DND-41 (cell line): ENCODE results near the gene MMP19.

Source experiments
- ATAC-seq: fragments of 200-7000 bp; cut with Tn5 transposase; 3 replicates; pipeline ENCODE4 v1.9.1; 2021; ENCODE audit warnings: low read depth; ENCODE audit not compliant: insufficient read depth
- DNase-seq: peaks from one replicate; pipeline ENCODE4 v3.0.0-alpha.2; 2020
- H2AFZ ChIP-seq: 2 replicates; pipeline ENCODE4 v1.6.0; 2012; ENCODE audit warnings: low read depth, low read length
- H3K27ac ChIP-seq: 2 replicates; pipeline ENCODE4 v1.5.1; 2012; ENCODE audit warnings: low read length, inconsistent platforms
- H3K27me3 ChIP-seq: fragments of 200-600 bp; sonication (generic); 2 replicates; pipeline ENCODE4 v1.6.0; 2012; ENCODE audit warnings: low read length, mild to moderate bottlenecking, inconsistent platforms; ENCODE audit not compliant: insufficient read depth, poor library complexity
- H3K36me3 ChIP-seq: 2 replicates; pipeline ENCODE4 v1.5.1; 2012; ENCODE audit warnings: low read length, inconsistent platforms; ENCODE audit not compliant: insufficient read depth
- H3K4me1 ChIP-seq: 2 replicates; pipeline ENCODE4 v1.5.1; 2012; ENCODE audit warnings: mild to moderate bottlenecking, low read length; ENCODE audit not compliant: insufficient read depth
- H3K4me2 ChIP-seq: 2 replicates; pipeline ENCODE4 v1.6.0; 2012; ENCODE audit warnings: mild to moderate bottlenecking, moderate library complexity, low read length, inconsistent platforms; ENCODE audit not compliant: insufficient read depth
- H3K4me3 ChIP-seq, 2 experiments: fragments of 200-600 bp in 1 of 2; shearing (Covaris generic) in 1 of 2; 2 replicates each; pipeline ENCODE4 v1.5.1; 2012 to 2016; ENCODE audit warnings: inconsistent platforms in 2 of 2, low read length in 2 of 2, mild to moderate bottlenecking in 2 of 2, low read depth in 1 of 2, moderate library complexity in 1 of 2
- H3K79me2 ChIP-seq: 2 replicates; pipeline ENCODE4 v1.6.0; 2012; ENCODE audit warnings: low read length, inconsistent platforms; ENCODE audit not compliant: insufficient read depth
- H3K9ac ChIP-seq: 2 replicates; pipeline ENCODE4 v1.6.0; 2012; ENCODE audit warnings: low read depth, mild to moderate bottlenecking, inconsistent platforms, low read length, moderate library complexity
- H3K9me3 ChIP-seq: 2 replicates; pipeline ENCODE4 v1.5.1; 2012; ENCODE audit warnings: low read length, moderate library complexity, mild to moderate bottlenecking, inconsistent platforms; ENCODE audit not compliant: insufficient read depth, severe bottlenecking
- H4K20me1 ChIP-seq: 2 replicates; pipeline ENCODE4 v1.6.0; 2012; ENCODE audit warnings: low read length; ENCODE audit not compliant: insufficient read depth
- EZH2 ChIP-seq: IDR thresholded peaks from 3 replicates; pipeline ENCODE4 v1.6.1; 2012; ENCODE audit warnings: borderline replicate concordance, low read depth, mild to moderate bottlenecking, moderate library complexity, low read length, inconsistent platforms; ENCODE audit not compliant: severe bottlenecking
- TF ChIP-seq, protein P1 (sequence below): IDR thresholded peaks from 2 replicates; pipeline ENCODE4 v1.5.1; 2012; ENCODE audit warnings: borderline replicate concordance, low read length, moderate library complexity, mild to moderate bottlenecking; ENCODE audit not compliant: poor library complexity, severe bottlenecking; ENCODE audit errors: extremely low read depth

MMP19 gene

DNA sequence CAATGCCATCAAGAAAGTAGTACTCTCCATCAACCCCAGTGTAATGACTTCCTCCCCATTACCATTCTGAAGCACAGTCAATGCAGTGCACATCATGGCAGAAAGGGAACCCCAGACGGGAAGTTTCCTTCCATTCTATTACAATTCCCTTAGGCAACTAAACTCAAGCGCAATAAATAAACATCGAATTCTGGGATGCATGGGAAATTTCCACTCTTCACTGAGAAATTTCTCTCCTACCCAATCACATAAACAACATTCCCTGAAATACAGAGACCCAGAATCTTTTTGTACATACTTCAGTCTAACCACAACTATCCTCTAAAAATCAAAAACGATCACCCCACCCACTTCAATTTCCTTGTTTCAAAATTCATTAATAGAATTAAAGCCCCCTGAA lies 45.2 kb downstream of the MMP19 start:
- no peak for DNase-seq

DNA sequence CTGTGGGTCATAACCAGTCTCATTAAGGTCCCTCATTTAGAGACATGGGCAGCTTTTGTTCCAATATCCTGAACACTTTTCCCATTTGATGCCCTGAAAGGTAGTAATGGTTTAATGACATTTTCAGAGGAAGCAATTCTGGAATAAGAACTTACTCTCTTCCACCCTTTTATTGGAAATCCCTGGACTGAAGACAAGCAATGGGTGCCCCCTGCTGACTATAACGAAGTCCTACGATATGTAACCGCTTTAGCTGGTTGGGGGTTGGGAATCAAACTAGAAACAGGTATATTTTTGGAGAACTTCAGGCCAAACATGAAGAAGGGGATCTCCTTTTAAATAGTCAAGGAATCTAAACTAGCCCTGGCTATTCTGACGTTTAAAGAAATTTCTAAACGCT lies 45.7 kb downstream of the MMP19 start:
- Histone ChIP-seq H3K36me3 (peaks cover 93% of the 10 kb centered on the region), H3K9ac (no peak overlapping the region), H3K4me1 (no peaks in the 10 kb centered on the region), H2AFZ (no peak overlapping the region), H4K20me1 (peaks cover 6% of the 10 kb centered on the region), H3K27ac (no peak overlapping the region), H3K27me3 (no peaks in the 10 kb centered on the region), H3K4me2 (no peak overlapping the region), H3K9me3 (no peaks in the 10 kb centered on the region), H3K4me3 (no peak overlapping the region), H3K79me2 (peaks cover 35% of the 10 kb centered on the region)
- ATAC-seq (peak; percentile 72), DNase-seq (peak; percentile 33)
- TF ChIP-seq, protein P1, sequence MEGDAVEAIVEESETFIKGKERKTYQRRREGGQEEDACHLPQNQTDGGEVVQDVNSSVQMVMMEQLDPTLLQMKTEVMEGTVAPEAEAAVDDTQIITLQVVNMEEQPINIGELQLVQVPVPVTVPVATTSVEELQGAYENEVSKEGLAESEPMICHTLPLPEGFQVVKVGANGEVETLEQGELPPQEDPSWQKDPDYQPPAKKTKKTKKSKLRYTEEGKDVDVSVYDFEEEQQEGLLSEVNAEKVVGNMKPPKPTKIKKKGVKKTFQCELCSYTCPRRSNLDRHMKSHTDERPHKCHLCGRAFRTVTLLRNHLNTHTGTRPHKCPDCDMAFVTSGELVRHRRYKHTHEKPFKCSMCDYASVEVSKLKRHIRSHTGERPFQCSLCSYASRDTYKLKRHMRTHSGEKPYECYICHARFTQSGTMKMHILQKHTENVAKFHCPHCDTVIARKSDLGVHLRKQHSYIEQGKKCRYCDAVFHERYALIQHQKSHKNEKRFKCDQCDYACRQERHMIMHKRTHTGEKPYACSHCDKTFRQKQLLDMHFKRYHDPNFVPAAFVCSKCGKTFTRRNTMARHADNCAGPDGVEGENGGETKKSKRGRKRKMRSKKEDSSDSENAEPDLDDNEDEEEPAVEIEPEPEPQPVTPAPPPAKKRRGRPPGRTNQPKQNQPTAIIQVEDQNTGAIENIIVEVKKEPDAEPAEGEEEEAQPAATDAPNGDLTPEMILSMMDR, result peak; percentile 71
- no peak for TF ChIP-seq EZH2

More for the DNA sequence above, 45.2 kb downstream of the MMP19 start:
- H4K20me1 ChIP-seq, result peaks cover 6% of the 10 kb centered on the region
- H2AFZ ChIP-seq, result no peak overlapping the region
- no peak overlapping the region for H3K4me2 ChIP-seq
- no peaks in the 10 kb centered on the region for H3K4me1 ChIP-seq
- no peak for TF ChIP-seq EZH2
- TF ChIP-seq, protein P1, result no peak
- H3K27ac ChIP-seq, result no peak overlapping the region
- no peak for ATAC-seq
- H3K27me3 ChIP-seq, result no peaks in the 10 kb centered on the region
- peaks cover 92% of the 10 kb centered on the region for H3K36me3 ChIP-seq
- no peak overlapping the region for H3K4me3 ChIP-seq
- H3K9ac ChIP-seq, result no peak overlapping the region
- peaks cover 36% of the 10 kb centered on the region for H3K79me2 ChIP-seq
- H3K9me3 ChIP-seq, result no peaks in the 10 kb centered on the region

DNA sequence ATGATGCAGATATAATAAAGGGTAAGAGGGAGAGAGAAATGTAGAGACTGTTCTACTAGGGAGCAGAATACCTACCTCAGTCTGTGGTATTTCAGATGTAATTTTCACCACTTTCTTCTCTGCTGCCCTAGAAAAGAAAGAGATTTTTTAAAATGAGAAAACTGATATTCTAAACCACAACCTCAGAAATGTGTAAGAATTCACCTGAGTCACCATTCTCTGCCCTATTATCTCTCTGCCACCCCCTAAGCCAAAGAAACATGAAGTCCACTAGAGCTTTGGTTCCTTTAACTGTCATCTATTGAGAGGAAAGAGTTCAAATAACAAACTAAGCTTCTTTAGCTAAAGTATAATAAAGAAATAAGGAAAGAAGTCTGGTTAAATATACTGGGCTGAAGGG lies 46.8 kb downstream of the MMP19 start:
- H2AFZ ChIP-seq, result no peak overlapping the region
- no peaks in the 10 kb centered on the region for H3K9me3 ChIP-seq
- no peaks in the 10 kb centered on the region for H3K4me1 ChIP-seq
- DNase-seq (no peak), ATAC-seq (no peak)
- no peak for TF ChIP-seq EZH2
- TF ChIP-seq, protein P1, result no peak
- H3K36me3 ChIP-seq, result peaks cover 89% of the 10 kb centered on the region
- H3K4me3 ChIP-seq, result no peak overlapping the region
- no peak overlapping the region for H3K9ac ChIP-seq
- peaks cover 27% of the 10 kb centered on the region for H3K79me2 ChIP-seq
- no peak overlapping the region for H3K27ac ChIP-seq
- no peaks in the 10 kb centered on the region for H3K27me3 ChIP-seq
- peaks cover 6% of the 10 kb centered on the region for H4K20me1 ChIP-seq
- H3K4me2 ChIP-seq, result no peak overlapping the region

DNA sequence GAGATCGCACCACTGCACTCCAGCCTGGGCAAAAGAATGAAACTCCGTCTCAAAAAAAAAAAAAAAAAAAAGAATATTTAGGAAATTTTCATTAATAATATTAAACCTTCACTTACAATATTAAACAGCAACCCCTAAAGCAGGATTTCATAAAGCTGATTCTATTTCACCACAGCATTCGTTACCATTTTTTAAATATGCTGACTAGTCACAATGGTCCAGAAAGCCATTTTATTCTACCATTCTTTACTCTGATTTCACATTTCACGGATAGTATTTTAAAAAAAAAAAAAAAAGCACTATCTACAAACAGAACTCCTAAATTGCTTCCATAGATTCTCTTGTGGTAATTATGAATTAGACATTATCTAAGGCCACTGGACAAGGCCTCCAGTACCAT lies 52.8 kb downstream of the MMP19 start:
- H3K4me3 ChIP-seq, result no peak overlapping the region
- H3K79me2 ChIP-seq, result peaks cover 5% of the 10 kb centered on the region; the same call in 1 of the 2 replicates
- no peaks in the 10 kb centered on the region for H3K27me3 ChIP-seq
- no peaks in the 10 kb centered on the region; the same call in none of the 2 replicates for H4K20me1 ChIP-seq
- DNase-seq (no peak), ATAC-seq (no peak)
- H3K4me1 ChIP-seq, result no peaks in the 10 kb centered on the region
- peaks cover 85% of the 10 kb centered on the region for H3K36me3 ChIP-seq
- no peaks in the 10 kb centered on the region for H3K9me3 ChIP-seq
- no peak overlapping the region for H2AFZ ChIP-seq
- H3K27ac ChIP-seq, result no peak overlapping the region
- H3K4me2 ChIP-seq, result no peak overlapping the region
- no peak overlapping the region for H3K9ac ChIP-seq
- TF ChIP-seq EZH2, result no peak
- TF ChIP-seq, protein P1, result no peak
